K562 (cell line): Measurements from ENCODE around the gene VARS1. TPM values are rescaled to one million over a fixed set of nuclear protein-coding genes. Genes with fewer than 3 reads are reported as not detected.
A peak's percentile ranks its signal among the peaks of the same experiment; 100 is the strongest.

ENCODE experiments used
- EP300 ChIP-seq: IDR thresholded peaks from 2 replicates; pipeline ENCODE4 v1.6.1; 2012; ENCODE audit warnings: low read length, improper control_type of control experiment
- GATAD2A ChIP-seq: fragments of 450-650 bp; IDR thresholded peaks from 2 replicates; pipeline ENCODE4 v1.6.1; 2017
- MCM7 ChIP-seq, 2 experiments: fragments of 450-650 bp; IDR thresholded peaks; 2 replicates each; pipeline ENCODE4 v1.6.1; 2016 to 2018
- TRIM28 ChIP-seq: fragments of 450-650 bp; IDR thresholded peaks from 2 replicates; pipeline ENCODE4 v1.6.1; 2017
- ZNF24 ChIP-seq: fragments of 450-650 bp; IDR thresholded peaks from 2 replicates; pipeline ENCODE4 v1.6.1; 2016
- ZNF586 ChIP-seq: fragments of 450-650 bp; formaldehyde crosslinking; conservative IDR thresholded peaks from 2 replicates; pipeline ENCODE4 v1.4.0; 2020; ENCODE audit warnings: mild to moderate bottlenecking, moderate library complexity
- polyA plus RNA-seq, 8 experiments: library from polyadenylated mRNA; depleted of rRNA in 4 of 8; stranded (reverse) in 5 of 8; unstranded in 3 of 8; fragments of >200 nt; fragmentation: Nextera tagmentation in 2 of 8; fragmentation: Illumina TruSeq in 1 of 8; extraction: Ambion mirVana in 2 of 8; extraction: Trizol in 1 of 8; gene quantifications; 2 replicates each; pipeline versions ENCODE4 v1.2.1 to v1.2.3, GENCODE V29; 2011 to 2014; ENCODE audit warnings: inconsistent platforms in 1 of 8, missing spikeins in 1 of 8
- total RNA-seq, 7 experiments: library from RNA; depleted of rRNA in 6 of 7; stranded (reverse); fragments of >200 nt in 6 of 7; fragmentation: Illumina TruSeq in 2 of 7; extraction: Trizol in 2 of 7; gene quantifications; 2 replicates each; pipeline versions ENCODE4 v1.2.1 to v1.2.3, GENCODE V29; 2011 to 2021; ENCODE audit warnings: low replicate concordance in 1 of 7
- TF ChIP-seq, protein P1 (sequence below): fragments of 450-650 bp; IDR thresholded peaks from 2 replicates; pipeline ENCODE4 v1.6.1; 2016; ENCODE audit warnings: missing biosample characterization, missing genetic modification characterization
- TF ChIP-seq, protein P2 (sequence below): fragments of 250-450 bp; sonication (Bioruptor Pico); IDR thresholded peaks from 2 replicates; pipeline ENCODE4 v1.8.0; 2022; ENCODE audit warnings: moderate library complexity, mild to moderate bottlenecking, inconsistent platforms
- TF ChIP-seq, protein P3 (sequence below): fragments of 450-650 bp; IDR thresholded peaks from 2 replicates; pipeline ENCODE4 v1.6.1; 2018; ENCODE audit not compliant: partially characterized antibody
- TF ChIP-seq, protein P4 (sequence below): fragments of 200-600 bp; sonication (generic); IDR thresholded peaks from one replicate; pipeline ENCODE4 v1.6.1; 2012; ENCODE audit warnings: mild to moderate bottlenecking, low read depth, low read length, inconsistent platforms

VARS1 gene
- total and polyA plus RNA-seq, 9 of the 15 experiments (the other 6 are each of a cell fraction or from before 2014, with no cell fraction given), result 2.9 to 488 (median 130) TPM

DNA sequence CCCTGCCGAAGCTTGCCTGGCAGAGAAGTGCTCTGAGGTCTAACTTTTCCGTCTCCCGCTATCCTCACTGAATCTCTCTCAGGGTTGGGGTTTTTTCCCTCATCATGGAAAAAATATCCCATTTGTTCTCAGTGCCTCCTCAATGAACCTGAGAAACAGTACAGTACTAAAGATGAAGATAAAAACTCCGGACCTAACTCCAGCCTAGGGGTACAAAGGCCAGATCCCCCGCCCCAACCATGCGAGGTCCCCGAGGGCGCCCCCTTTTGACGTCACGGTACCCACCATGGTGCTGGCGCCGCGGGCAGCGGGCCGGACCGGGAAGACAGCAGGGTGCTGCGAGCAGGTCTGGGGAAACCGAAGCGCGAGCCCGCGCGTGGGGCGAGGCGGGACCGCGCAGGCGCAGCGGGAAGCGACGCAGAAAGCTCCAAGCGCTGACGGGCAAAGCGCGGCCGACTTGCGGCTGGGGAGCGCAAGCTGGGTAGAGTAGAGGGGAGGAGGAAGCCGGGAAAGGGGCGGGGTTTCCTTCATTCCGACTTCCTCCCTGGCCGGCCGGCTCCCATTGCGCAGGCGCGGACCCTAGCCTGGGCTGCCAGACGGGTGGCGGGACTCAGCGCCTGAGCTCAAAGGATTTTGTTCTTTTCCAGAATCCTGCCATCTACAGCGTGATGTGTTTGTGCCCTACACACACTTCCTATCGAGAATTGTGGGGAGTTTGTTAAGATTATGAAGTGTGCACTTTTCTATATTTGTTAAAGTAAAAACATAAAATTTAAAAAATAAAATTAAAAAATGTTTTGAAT, 11.1 kb upstream of the VARS1 start, which contains the start of gene LSM2 (continued):
- TF ChIP-seq, protein P1, sequence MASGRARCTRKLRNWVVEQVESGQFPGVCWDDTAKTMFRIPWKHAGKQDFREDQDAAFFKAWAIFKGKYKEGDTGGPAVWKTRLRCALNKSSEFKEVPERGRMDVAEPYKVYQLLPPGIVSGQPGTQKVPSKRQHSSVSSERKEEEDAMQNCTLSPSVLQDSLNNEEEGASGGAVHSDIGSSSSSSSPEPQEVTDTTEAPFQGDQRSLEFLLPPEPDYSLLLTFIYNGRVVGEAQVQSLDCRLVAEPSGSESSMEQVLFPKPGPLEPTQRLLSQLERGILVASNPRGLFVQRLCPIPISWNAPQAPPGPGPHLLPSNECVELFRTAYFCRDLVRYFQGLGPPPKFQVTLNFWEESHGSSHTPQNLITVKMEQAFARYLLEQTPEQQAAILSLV (tag), result no peak
- TF ChIP-seq ZNF24 (peak; percentile 89), ZNF586 (peak; percentile 82; the same call in 1 of the 2 replicates), EP300 (peak; percentile 32; the same call in 1 of the 2 replicates), MCM7 (IDR thresholded peaks at IDR 0.05) (no peak), TRIM28 (peak; percentile 34; the same call in 1 of the 2 replicates), GATAD2A (peak; percentile 92)
- TF ChIP-seq, protein P2, sequence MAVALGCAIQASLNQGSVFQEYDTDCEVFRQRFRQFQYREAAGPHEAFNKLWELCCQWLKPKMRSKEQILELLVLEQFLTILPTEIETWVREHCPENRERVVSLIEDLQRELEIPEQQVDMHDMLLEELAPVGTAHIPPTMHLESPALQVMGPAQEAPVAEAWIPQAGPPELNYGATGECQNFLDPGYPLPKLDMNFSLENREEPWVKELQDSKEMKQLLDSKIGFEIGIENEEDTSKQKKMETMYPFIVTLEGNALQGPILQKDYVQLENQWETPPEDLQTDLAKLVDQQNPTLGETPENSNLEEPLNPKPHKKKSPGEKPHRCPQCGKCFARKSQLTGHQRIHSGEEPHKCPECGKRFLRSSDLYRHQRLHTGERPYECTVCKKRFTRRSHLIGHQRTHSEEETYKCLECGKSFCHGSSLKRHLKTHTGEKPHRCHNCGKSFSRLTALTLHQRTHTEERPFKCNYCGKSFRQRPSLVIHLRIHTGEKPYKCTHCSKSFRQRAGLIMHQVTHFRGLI, result 0 out of 2 replicates have a peak, but pooled peaks have one; percentile 57
- TF ChIP-seq, protein P3, sequence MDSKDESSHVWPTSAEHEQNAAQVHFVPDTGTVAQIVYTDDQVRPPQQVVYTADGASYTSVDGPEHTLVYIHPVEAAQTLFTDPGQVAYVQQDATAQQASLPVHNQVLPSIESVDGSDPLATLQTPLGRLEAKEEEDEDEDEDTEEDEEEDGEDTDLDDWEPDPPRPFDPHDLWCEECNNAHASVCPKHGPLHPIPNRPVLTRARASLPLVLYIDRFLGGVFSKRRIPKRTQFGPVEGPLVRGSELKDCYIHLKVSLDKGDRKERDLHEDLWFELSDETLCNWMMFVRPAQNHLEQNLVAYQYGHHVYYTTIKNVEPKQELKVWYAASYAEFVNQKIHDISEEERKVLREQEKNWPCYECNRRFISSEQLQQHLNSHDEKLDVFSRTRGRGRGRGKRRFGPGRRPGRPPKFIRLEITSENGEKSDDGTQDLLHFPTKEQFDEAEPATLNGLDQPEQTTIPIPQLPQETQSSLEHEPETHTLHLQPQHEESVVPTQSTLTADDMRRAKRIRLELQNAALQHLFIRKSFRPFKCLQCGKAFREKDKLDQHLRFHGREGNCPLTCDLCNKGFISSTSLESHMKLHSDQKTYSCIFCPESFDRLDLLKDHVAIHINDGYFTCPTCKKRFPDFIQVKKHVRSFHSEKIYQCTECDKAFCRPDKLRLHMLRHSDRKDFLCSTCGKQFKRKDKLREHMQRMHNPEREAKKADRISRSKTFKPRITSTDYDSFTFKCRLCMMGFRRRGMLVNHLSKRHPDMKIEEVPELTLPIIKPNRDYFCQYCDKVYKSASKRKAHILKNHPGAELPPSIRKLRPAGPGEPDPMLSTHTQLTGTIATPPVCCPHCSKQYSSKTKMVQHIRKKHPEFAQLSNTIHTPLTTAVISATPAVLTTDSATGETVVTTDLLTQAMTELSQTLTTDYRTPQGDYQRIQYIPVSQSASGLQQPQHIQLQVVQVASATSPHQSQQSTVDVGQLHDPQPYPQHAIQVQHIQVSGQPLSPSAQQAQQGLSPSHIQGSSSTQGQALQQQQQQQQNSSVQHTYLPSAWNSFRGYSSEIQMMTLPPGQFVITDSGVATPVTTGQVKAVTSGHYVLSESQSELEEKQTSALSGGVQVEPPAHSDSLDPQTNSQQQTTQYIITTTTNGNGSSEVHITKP, result peak; percentile 74
- TF ChIP-seq, protein P4, sequence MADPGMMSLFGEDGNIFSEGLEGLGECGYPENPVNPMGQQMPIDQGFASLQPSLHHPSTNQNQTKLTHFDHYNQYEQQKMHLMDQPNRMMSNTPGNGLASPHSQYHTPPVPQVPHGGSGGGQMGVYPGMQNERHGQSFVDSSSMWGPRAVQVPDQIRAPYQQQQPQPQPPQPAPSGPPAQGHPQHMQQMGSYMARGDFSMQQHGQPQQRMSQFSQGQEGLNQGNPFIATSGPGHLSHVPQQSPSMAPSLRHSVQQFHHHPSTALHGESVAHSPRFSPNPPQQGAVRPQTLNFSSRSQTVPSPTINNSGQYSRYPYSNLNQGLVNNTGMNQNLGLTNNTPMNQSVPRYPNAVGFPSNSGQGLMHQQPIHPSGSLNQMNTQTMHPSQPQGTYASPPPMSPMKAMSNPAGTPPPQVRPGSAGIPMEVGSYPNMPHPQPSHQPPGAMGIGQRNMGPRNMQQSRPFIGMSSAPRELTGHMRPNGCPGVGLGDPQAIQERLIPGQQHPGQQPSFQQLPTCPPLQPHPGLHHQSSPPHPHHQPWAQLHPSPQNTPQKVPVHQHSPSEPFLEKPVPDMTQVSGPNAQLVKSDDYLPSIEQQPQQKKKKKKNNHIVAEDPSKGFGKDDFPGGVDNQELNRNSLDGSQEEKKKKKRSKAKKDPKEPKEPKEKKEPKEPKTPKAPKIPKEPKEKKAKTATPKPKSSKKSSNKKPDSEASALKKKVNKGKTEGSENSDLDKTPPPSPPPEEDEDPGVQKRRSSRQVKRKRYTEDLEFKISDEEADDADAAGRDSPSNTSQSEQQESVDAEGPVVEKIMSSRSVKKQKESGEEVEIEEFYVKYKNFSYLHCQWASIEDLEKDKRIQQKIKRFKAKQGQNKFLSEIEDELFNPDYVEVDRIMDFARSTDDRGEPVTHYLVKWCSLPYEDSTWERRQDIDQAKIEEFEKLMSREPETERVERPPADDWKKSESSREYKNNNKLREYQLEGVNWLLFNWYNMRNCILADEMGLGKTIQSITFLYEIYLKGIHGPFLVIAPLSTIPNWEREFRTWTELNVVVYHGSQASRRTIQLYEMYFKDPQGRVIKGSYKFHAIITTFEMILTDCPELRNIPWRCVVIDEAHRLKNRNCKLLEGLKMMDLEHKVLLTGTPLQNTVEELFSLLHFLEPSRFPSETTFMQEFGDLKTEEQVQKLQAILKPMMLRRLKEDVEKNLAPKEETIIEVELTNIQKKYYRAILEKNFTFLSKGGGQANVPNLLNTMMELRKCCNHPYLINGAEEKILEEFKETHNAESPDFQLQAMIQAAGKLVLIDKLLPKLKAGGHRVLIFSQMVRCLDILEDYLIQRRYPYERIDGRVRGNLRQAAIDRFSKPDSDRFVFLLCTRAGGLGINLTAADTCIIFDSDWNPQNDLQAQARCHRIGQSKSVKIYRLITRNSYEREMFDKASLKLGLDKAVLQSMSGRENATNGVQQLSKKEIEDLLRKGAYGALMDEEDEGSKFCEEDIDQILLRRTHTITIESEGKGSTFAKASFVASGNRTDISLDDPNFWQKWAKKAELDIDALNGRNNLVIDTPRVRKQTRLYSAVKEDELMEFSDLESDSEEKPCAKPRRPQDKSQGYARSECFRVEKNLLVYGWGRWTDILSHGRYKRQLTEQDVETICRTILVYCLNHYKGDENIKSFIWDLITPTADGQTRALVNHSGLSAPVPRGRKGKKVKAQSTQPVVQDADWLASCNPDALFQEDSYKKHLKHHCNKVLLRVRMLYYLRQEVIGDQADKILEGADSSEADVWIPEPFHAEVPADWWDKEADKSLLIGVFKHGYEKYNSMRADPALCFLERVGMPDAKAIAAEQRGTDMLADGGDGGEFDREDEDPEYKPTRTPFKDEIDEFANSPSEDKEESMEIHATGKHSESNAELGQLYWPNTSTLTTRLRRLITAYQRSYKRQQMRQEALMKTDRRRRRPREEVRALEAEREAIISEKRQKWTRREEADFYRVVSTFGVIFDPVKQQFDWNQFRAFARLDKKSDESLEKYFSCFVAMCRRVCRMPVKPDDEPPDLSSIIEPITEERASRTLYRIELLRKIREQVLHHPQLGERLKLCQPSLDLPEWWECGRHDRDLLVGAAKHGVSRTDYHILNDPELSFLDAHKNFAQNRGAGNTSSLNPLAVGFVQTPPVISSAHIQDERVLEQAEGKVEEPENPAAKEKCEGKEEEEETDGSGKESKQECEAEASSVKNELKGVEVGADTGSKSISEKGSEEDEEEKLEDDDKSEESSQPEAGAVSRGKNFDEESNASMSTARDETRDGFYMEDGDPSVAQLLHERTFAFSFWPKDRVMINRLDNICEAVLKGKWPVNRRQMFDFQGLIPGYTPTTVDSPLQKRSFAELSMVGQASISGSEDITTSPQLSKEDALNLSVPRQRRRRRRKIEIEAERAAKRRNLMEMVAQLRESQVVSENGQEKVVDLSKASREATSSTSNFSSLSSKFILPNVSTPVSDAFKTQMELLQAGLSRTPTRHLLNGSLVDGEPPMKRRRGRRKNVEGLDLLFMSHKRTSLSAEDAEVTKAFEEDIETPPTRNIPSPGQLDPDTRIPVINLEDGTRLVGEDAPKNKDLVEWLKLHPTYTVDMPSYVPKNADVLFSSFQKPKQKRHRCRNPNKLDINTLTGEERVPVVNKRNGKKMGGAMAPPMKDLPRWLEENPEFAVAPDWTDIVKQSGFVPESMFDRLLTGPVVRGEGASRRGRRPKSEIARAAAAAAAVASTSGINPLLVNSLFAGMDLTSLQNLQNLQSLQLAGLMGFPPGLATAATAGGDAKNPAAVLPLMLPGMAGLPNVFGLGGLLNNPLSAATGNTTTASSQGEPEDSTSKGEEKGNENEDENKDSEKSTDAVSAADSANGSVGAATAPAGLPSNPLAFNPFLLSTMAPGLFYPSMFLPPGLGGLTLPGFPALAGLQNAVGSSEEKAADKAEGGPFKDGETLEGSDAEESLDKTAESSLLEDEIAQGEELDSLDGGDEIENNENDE, result no peak
